ENCODE results near the gene ERBIN.

The ERBIN gene

GRCh38 chr5:66118304-66118703, 191.9 kb downstream of the ERBIN start:
- DNase-seq, result no peak

- DNase-seq, result no peak
Measured at GRCh38 chr5:66122379-66123034, 196.1 kb downstream of the ERBIN start.

- no peak for DNase-seq
Measured at GRCh38 chr5:66129144-66129543, 202.8 kb downstream of the ERBIN start.

- DNase-seq, result no peak
Measured at GRCh38 chr5:66130493-66130892, 204.1 kb downstream of the ERBIN start.
